ENCODE measurements around the gene STAT1.
"Not testable (repeated sequence)": the region's sequence is repeated elsewhere in the genome, so short reads cannot be mapped to it uniquely, and the experiment has no call there.

STAT1 gene

DNA sequence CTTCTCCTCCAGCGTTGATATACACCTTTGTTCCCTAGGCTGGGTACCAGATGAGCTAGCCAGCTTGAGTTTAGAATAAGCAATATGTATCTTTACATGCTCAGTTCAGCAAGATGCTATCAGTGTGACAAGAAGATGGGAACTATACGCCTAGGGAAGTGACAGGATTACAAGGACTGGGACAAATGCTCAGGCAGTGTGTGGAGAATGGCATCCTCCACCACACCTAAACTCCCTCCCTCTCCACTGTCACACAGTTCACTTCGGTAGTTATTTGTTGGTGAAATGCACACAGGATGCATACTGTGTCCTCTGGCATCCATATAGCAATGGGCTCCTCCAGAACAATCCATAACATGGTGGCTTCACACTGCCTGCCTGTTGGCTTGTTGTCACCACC lies 7.7 kb downstream of the STAT1 start:
- no peak for DNase-seq

DNA sequence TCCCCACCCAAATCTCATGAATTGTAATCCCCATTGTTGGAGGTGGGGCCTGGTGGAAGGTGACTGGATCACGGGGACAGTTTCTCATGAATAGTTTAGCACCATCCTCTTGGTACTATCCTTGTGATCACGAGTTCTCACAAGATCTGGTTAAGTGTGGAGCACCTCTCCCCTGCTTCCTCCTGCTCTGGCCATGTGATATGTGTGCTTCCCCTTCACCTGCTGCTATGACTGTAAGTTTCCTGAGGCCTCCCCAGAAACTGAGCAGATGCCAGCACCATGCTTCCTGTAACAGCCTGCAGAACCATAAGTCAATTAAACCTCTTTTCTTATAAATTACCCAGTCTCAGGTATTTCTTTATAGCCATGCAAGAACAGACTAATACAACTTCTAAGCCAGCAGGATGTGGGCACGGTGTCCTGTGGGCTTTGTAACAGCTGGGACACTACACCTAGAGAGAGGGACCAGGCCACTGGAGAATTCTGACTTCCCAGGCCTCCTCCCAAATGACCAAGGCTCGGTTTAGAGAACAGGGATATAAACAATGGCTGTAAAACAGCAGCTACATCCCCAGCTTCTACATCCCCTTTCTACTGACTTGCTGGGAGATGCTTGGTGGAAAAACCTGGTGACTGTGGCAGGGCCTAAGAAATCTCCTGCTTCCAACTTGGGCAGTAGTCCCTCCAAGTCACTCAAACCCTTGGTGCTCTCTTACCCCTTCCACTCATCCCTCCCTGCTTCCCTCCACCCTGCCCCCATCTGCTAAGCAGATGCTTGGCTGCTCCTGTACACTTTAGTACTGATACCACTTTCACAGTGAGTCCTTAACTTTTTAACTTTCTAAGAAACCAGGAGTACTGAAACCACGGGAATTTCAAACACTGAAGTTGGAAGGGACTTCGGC lies 10.3 kb downstream of the STAT1 start:
- DNase-seq = no peak

DNA sequence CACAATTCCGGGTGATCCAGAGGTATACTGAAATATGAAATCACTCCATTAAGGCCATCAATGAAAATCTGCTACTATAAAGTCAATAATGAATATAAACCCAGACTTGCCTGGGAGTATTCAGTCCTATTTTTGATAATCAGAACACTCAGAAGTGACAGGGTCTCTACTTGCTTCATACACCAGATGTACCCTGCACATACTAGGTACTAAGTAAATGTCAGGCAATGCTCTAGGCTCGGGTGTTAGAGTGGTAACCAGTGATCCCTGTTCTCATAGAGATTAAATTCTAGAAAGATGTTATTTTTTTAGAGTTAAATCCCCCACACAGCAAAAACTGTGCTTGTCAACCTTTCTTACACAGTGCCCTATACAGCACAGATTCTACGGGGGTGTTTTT lies 12.3 kb downstream of the STAT1 start:
- no peak for DNase-seq

DNA sequence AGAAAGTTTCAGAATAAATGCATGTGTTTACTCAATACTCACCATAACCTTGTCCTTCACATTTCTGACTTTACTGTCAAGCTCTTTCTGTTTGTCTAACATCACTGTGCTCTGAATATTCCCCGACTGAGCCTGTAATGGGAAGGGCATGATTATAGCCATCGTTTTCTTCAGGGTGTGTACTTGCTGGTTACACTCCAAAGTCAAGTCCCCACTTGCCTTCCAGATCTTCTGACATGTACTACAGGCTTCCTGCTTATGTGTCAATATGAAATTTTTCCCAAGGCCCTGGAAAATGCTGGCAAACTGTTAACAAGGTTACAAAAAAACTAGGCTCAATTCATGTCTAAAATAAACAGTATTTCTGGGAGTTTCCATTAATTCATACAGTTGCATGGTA lies 12.9 kb downstream of the STAT1 start:
- no peak for DNase-seq

DNA sequence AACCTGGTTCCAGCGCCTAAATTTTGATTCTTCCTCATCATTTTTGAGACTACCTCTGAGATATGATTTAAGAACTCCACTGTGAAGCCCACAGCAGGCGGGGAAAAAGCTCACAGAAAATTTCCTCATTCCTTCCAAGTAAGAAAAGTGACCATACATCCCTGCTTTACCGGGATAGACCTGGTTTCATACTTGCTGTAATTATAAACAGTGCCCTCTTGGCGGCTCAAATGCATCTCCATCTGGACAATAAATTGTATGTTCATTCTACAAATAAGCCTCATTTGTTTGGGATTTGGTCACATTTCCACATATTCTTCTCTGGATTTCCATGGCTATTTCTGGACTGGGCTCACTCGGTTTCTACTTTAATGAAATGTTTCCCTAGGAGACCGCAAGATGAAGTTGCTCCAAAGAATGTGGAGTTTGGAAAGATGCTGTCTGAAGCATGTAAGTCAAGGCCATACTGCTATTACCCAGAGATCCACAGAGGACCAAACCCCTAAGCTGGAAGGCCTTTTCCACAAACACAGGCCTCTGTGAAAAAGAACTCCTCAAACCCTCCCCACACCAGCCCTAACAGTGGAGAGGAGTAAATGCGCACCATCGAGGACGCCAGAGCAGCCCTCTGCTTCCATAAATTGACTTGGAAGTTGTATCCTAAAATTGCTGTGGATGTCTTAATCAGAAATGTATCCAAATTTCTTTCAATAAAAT lies 13.9 kb downstream of the STAT1 start:
- no peak for DNase-seq

DNA sequence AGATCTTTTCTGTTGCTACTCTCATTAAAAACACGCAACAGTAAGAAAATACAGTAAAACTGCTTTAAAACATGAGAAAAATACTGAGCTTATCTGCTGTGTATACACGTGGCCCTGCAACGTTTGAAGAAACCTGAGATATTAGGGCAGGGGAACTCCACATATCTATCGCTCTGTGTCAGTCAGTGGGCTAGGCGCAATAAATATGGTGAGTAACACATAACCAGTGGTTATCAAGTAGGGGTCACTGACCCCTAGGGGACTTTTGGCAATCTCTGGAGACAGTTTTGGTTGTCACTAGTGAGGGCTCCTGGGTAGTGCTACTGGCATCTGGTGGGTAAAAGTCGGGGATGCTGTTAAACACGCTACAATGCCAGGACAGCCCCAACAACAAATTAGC lies 14.9 kb downstream of the STAT1 start:
- no peak for DNase-seq

DNA sequence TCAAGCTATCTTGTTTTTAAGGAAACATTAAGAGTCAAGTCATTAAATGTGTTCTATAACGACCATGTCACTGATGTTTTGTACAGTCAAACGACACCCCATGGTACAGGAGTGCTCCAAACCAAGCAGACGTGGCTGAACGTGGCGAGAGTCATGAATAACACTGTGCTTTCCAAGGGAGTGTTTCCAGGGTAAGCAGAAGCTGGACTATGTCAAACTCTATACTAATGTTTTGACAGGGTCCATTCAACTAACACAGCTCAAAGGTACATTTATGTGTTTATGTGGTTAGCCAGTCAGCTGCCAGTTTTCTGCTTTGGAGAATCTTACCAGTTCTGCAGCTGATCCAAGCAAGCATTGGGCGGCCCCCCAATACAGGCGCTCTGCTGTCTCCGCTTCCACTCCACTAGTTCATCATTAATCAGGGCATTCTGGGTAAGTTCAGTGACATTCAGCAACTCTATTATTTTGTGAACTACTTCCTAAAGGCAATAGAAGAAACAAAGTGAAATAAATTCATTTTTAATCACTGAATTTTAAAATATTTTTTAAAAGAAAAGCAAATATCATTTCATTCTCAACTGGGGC lies 16.4 kb downstream of the STAT1 start:
- DNase-seq = no peak

DNA sequence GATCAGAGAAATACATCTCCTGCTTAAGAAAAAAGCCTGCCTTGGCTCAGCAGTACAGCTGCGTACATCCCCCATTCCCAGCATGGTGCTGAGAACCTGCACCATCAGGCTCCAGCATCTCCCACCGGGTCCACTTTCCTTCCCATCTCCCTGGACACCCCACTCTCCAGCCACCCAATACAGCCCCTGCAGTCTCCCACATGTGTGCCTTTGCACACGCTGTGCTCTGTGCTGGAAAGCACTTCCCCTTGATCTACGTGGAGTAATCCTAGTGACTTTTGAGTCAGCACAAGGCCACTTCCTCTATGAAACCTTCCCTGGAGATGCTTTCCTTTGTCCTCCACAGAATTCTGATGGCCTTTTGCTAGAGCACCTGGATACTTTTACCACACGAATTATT lies 17.0 kb downstream of the STAT1 start:
- DNase-seq = no peak

DNA sequence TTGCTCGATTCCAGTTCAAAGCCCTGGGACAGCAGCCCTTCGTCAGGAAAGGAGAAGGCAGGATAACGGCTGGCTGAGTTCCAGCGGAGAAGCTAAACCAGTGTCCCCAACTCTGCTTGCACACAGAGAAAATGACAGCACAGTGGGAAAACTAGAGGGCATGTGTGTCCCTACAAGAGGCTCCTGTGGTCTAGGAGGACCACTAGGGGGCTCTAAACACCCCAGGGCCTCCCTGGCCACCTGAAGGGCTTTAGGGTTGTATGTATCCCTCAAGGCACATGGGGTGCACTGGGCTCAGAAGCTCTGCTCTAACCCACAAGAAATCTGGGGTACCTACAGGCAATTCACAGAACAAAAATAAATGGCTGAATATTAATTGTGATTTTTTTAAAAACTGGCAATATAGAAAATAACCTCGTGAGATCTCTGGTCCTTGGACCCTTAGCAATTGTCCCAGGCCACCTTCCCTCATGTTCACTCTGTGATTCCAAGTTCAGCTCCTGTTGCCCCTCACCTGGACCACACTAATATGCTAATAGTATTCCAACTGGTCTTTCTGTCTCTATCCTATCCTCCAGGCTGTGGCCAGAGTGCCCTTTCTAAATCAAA lies 17.5 kb downstream of the STAT1 start:
- no peak for DNase-seq

DNA sequence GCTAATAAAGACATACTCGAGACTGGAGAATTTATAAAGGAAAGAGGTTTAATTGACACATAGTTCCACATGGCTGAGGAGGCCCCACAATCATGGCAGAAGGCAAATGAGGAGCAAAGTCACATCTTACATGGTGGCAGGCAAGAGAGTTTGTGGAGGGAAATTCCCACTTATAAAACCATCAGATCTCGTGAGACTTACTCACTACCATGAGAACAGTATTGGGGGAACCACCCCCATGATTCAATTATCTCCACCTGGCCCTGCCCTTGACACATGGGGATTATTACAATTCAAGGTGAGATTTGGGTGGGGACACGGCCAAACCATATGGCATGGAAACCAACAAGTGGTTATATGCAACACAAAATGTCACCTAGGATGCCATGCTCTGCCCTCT lies 18.7 kb downstream of the STAT1 start:
- DNase-seq = not testable (repeated sequence)

DNA sequence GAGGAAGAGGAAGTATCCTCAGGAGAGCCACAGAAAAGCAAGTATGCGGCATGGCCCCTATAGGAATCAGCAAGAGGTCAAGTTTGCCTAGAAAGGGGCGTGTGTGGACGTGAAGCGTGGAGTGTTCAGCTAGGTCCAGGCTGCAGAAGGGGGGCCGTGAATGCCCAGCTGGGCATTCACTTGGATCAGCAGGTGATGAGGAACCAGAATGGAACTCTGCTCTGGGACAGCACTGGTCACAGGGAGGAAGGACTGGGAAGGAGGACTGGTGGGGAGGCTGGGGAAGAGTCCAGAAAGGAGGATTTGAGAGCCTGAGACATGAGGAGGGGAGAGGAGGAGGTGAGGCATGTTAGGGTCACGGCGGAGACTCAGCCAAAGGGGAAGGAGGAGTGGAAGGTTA lies 19.8 kb downstream of the STAT1 start:
- DNase-seq = no peak

DNA sequence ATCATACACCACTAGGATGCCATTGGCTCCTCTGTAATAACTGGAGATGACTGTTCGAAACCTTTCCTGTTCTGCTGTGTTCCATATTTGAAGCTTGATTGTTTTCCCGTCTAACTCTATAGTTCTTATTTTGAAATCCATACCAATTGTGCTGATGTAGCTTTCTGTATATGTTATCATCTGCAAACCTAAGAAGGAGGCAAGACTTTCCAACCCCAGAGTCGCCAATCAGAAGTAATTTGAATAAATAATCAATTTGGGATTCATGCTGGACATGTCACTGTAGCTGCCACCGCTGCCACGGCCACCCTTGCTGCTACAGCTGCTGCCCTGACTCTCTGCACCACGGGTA lies 20.7 kb downstream of the STAT1 start:
- DNase-seq = no peak

DNA sequence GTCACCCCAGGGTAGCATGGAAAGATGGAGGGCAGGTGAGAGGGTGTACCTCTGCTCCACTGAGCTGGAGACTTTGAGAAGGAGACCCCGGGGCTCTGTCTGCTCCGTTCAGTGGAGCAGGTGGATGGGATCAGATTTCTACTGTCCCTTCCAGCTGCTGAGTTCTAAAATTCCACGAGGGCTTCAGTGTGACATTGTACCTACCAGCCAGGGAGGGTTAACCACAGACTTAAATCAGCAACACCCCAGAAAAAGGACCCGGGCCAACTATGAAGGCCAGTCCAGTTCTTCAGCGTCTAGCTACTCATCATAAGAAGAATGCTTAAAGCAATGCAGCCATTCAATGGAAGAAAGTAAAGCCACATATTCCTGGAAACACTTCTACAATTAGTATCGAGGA lies 23.8 kb downstream of the STAT1 start:
- DNase-seq = no peak

DNA sequence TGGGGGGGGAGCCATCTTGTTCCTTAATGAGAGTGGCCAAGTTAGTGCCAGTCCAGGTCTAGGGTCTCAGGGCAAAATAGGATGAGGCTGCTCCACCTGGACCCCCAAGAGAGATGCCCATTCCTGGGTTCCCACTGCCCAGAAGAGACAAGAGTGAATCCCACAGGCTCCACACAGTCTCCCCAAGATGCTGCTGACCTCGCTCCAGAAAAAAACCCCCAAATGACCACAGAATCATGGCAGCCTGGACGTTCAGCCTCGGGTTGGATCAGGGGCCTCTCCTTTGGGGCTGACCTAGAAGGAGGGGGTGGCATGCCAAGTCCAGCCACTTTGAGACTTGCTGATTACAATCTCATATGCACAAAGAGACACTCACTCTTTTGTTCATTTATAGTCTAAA lies 25.1 kb downstream of the STAT1 start:
- DNase-seq = no peak

DNA sequence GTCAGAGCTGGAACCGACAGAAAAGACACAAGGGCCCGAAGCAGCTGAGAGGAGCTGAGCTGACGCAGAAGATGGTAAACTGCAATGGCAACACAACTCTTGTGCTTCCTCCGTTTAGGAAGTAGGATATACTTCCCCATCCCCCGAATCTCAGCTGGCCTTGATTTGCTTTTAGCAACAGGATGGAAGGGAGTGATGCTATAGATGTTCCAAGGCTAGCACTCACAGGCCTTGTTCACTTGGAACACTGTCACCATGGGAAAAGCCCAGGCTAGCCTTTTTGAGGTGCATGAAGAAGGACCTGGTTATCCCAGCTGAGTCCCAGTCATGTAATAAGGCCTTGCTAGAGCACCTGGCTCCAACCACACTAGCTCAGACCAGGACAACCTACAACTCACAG lies 26.0 kb downstream of the STAT1 start:
- no peak for DNase-seq

DNA sequence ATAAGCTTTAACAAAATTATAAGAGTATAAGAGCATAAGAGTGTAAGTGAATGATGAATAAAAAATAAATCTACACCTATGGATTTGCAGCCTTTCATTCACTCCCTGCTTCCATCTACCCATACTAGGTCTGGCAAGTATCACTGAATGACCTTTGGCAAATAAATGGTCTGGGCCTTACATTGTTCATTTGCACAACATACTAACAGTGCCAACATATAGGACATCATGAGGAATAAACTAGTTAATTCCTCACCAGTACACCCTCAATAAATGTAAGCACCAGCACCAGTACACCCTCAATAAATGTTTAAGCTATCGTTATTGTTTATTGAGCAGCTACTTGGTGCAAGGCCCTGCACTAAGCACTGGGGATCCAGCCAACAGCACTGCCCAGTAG lies 26.9 kb downstream of the STAT1 start:
- no peak for DNase-seq

DNA sequence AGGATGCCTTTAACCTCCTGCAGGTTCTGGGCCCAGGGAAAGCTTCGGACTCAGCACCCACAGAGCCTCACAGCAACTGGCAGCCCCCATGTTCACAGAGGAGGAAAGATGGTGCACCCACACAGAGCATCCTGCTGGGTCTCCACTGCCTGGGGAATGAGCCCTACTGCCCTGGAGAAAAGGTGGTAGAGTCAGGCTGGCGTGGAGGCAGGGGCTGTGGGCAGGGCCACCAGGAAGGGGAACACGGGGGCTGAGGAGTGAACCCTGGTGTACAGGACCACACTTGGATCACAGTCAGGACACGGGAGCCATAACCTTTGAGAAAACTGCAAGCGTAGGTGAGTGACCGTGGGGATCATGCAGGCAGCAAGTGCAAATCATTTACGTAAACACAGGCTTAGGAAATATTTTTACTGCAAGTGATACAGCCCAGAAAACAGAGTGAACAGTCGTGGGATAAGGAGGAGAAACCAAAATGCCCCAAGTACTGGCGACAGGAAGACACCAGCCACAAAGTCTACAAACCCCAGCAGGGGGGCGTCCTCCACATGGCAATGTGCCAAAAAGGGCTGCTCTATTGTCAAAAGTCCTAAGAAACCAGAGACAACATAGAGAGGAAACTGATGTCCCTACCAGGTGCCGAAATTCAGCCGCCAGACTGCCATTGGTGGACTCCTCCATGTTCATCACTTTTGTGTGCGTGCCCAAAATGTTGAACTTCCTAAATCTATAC lies 27.6 kb downstream of the STAT1 start:
- DNase-seq = no peak

DNA sequence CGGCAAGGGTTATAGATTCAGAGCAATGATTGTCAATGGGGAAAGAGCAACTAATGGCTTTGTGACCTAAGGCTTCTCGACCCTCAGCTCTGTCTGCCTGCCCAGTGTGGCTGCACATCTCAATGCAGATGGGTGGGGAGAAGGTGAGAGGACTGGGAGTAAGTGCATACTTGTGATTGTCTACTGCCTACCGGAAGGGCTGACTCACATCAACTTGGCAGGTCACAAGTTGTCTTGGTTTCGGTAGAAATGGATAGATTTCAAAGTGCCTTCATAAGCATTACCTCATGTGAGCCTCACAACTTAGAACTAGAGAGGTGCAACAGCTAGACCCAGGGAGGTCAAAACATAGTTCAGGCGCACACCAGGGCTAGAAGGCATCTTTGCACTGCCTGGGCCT lies 29.4 kb downstream of the STAT1 start:
- no peak for DNase-seq

DNA sequence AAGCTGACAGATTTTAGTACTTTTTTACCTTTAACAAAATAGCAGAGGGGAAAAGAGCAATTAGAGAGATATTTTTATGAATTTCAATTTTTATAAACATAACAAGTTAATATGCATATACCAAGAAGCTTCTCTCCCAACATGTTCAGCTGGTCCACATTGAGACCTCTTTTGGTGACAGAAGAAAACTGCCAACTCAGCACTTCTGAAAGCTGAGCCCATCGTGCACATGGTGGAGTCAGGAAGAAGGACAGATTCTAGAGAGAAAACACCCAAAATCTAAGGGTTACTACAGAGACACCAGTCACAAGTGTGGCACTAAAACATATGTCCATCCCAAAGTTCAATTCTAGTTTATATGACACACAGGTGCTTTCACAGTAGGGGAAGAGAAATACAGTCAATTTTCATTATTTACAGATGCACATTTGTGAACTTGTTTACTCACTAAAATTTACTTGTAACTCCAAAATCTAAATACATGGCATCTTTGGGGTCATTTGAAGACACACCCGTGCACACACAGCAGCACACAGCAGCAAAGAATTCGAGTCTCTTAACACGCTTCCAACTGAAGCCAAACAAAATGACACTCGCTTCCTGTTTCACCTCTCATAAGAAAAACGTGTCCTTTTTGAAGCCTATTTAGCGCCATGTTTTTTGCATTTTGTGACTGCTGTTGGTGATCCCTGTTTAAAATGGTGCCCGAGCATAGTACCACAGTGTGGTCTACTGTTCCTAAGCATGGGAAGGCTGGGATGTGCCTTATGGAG lies 31.5 kb downstream of the STAT1 start:
- no peak for DNase-seq

DNA sequence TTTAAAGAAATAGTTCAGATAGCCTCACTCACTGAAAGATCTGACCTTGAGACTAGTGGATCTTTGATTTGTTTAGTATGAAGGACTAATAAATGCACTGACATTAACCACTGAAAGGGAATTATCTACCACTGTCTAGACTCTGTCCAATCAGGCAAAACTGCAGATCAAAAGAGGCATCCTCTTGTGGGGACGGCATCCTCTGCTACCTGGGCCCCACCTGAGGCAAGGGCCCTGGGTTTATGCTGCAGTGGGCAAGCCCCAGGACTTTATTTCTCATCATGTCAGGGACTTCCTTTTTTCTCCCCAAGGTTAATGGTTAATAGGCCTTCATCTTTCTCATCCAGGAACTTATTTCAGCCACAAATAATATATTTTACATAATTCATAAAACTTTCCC lies 32.2 kb downstream of the STAT1 start:
- DNase-seq = no peak

DNA sequence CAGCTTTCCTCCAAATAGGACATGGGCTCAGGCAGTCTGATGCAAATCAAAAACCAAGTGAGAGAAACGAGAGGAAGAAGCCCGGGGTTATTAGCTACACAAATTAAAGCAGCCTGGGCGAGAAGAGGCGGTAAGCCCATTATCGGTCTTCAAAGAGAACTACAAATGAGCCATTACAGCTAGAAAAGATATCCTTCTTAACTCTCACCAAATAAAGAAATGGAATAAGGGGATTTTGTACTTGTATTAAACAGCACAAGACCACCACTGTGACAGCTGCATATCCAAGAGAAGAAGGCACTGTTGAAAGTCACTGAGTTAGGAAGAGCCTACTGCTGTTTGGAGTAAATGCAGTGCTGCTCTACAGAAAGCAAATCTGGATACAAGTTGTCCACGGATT lies 32.6 kb downstream of the STAT1 start:
- DNase-seq = no peak

DNA sequence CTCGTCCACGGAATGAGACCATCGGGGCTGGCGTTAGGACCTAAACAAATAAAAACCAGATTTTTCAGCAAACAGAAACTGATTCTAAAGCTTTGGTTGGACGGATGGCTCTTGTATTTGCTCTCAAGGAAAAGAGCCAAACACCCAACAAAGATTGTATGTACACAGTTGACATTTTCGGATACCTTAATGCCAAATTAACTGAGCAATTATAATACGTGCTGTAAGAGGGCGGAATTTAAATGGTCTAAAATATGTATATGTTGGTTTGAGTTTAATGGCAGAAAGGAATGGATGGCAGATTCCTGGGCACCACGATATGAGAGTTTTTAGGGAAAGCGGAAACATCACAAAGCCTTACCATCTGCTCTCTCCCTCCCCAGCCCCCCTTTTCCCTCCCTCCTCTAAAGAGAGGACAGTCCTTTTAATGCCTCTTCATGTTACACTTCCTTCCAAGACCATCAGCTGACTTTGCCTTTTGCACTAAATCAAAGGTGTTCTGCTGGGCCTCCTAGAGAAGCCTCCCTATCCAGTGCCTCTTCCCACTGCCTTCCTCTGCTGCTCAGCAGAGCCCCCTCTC lies 33.3 kb downstream of the STAT1 start:
- no peak for DNase-seq

Data from NCI-H748 treated with DMSO at 0.1 percent for 48 hours (cell line).